Astrocyte (in vitro differentiated cells and primary cell): ENCODE results near the gene RANBP17.

Experiments
- EZH2 ChIP-seq: IDR thresholded peaks from 2 replicates; pipeline ENCODE4 v1.6.1; 2012; ENCODE audit warnings: mild to moderate bottlenecking, low read length, inconsistent platforms; ENCODE audit not compliant: insufficient read depth
- TF ChIP-seq, protein P1 (sequence below): IDR thresholded peaks from 2 replicates; pipeline ENCODE4 v1.5.1; 2011; ENCODE audit warnings: low read depth, mild to moderate bottlenecking, inconsistent platforms, low read length, moderate library complexity; ENCODE audit not compliant: insufficient read depth

DNA sequence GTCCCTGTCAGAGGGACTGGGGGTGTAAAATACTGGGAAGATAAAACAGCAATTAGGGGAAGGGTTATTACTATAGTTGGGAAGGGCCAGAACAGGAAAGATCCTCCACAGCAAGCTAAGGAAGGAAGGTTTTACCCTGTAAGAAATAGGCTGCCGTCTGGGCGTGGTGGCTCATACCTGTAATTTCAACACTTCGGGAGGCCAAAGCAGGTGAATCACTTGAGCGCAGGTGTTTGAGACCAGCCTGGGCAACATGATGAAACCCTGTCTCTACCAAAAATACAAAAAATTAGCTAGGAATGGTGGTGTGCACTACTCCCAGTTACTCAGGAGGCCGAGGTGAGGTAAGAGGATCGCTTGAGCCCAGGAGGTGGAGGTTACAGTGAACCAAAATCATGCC lies 282.1 kb downstream of the RANBP17 start:
- TF ChIP-seq, protein P1, sequence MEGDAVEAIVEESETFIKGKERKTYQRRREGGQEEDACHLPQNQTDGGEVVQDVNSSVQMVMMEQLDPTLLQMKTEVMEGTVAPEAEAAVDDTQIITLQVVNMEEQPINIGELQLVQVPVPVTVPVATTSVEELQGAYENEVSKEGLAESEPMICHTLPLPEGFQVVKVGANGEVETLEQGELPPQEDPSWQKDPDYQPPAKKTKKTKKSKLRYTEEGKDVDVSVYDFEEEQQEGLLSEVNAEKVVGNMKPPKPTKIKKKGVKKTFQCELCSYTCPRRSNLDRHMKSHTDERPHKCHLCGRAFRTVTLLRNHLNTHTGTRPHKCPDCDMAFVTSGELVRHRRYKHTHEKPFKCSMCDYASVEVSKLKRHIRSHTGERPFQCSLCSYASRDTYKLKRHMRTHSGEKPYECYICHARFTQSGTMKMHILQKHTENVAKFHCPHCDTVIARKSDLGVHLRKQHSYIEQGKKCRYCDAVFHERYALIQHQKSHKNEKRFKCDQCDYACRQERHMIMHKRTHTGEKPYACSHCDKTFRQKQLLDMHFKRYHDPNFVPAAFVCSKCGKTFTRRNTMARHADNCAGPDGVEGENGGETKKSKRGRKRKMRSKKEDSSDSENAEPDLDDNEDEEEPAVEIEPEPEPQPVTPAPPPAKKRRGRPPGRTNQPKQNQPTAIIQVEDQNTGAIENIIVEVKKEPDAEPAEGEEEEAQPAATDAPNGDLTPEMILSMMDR: no peak
- TF ChIP-seq EZH2: no peak
